Limb (tissue), 2 donors: ENCODE data around the gene ZNF496.

Source experiments
- DNase-seq, 2 donors: peaks; one replicate each; pipeline ENCODE4 v3.0.0-alpha.2; 2016; ENCODE audit errors: extremely low spot score in 2 of 2

The ZNF496 gene

GRCh38 chr1:247329097-247329617 is 2.5 kb downstream of the ZNF496 start:
- no peak for DNase-seq

GRCh38 chr1:247328311-247328710 is 3.4 kb downstream of the ZNF496 start:
- DNase-seq, result no peak

- no peak for DNase-seq
Observed at GRCh38 chr1:247326411-247327130, 5.1 kb downstream of the ZNF496 start.

GRCh38 chr1:247324923-247325322 is 6.7 kb downstream of the ZNF496 start:
- no peak for DNase-seq

GRCh38 chr1:247324204-247324787 is 7.4 kb downstream of the ZNF496 start:
- DNase-seq, result no peak

GRCh38 chr1:247322849-247323586 is 8.6 kb downstream of the ZNF496 start:
- no peak for DNase-seq

- DNase-seq, result no peak
Observed at GRCh38 chr1:247322442-247322841, 9.2 kb downstream of the ZNF496 start.

- no peak for DNase-seq
Observed at GRCh38 chr1:247317702-247318101, 14.0 kb downstream of the ZNF496 start.

- no peak for DNase-seq
Observed at GRCh38 chr1:247316590-247317197, 15.0 kb downstream of the ZNF496 start.

- DNase-seq, result no peak
Observed at GRCh38 chr1:247304031-247304430, 27.6 kb downstream of the ZNF496 start.

GRCh38 chr1:247303216-247303615 is 28.5 kb downstream of the ZNF496 start:
- DNase-seq, result no peak

- DNase-seq, result no peak
Observed at GRCh38 chr1:247301176-247301540, 30.5 kb downstream of the ZNF496 start.

GRCh38 chr1:247300491-247301175 is 31.0 kb downstream of the ZNF496 start:
- DNase-seq, result no peak

- no peak for DNase-seq
Observed at GRCh38 chr1:247299723-247300381, 31.8 kb downstream of the ZNF496 start.

GRCh38 chr1:247298701-247299100 is 33.0 kb downstream of the ZNF496 start:
- DNase-seq, result no peak

- DNase-seq, result no peak
Observed at GRCh38 chr1:247298124-247298481, 33.6 kb downstream of the ZNF496 start.

GRCh38 chr1:247297263-247298123 is 34.2 kb downstream of the ZNF496 start:
- no peak for DNase-seq

GRCh38 chr1:247296599-247297180 is 35.0 kb downstream of the ZNF496 start:
- DNase-seq, result no peak

GRCh38 chr1:247295746-247296145 is 35.9 kb downstream of the ZNF496 start:
- no peak for DNase-seq

GRCh38 chr1:247295274-247295684 is 36.4 kb downstream of the ZNF496 start:
- no peak for DNase-seq
